GOT3 (cell line): ENCODE data around the gene EMX1.
"Not testable (repeated sequence)": the region's sequence is repeated elsewhere in the genome, so short reads cannot be mapped to it uniquely, and the experiment has no call there.

Experiments used
- DNase-seq: peaks from one replicate; lab custom pipeline; 2025; ENCODE audit warnings: mixed read lengths; lab: John Stamatoyannopoulos, UW

The EMX1 gene

GRCh38 chr2:72900191-72900825 is 17.0 kb upstream of the EMX1 start:
- no peak for DNase-seq

- no peak for DNase-seq
Observed at GRCh38 chr2:72901426-72901825, 15.9 kb upstream of the EMX1 start.

GRCh38 chr2:72907369-72907768 is 9.9 kb upstream of the EMX1 start:
- not testable (repeated sequence) for DNase-seq

- DNase-seq = no peak
Observed at GRCh38 chr2:72908741-72909140, 8.6 kb upstream of the EMX1 start.

- DNase-seq = no peak
Observed at GRCh38 chr2:72911256-72911655, 6.1 kb upstream of the EMX1 start.

GRCh38 chr2:72913486-72914205 is 3.7 kb upstream of the EMX1 start:
- DNase-seq = no peak

GRCh38 chr2:72914206-72914559 is 3.1 kb upstream of the EMX1 start:
- DNase-seq = no peak

- no peak for DNase-seq
Observed at GRCh38 chr2:72914589-72915319, 2.6 kb upstream of the EMX1 start.

- DNase-seq = no peak
Observed at GRCh38 chr2:72915320-72915906, 1.9 kb upstream of the EMX1 start.

- no peak for DNase-seq
Observed at GRCh38 chr2:72915907-72916742, 1.2 kb upstream of the EMX1 start.

- no peak for DNase-seq
Observed at GRCh38 chr2:72916743-72917137, 579 bp upstream of the EMX1 start.

GRCh38 chr2:72917877-72918553 is 696 bp downstream of the EMX1 start:
- DNase-seq = no peak

GRCh38 chr2:72919414-72920317 is 2.3 kb downstream of the EMX1 start:
- DNase-seq = no peak

- no peak for DNase-seq
Observed at GRCh38 chr2:72920318-72921087, 3.2 kb downstream of the EMX1 start.

- no peak for DNase-seq
Observed at GRCh38 chr2:72921088-72921851, 4.0 kb downstream of the EMX1 start.

- no peak for DNase-seq
Observed at GRCh38 chr2:72921853-72922252, 4.5 kb downstream of the EMX1 start.

- DNase-seq = no peak
Observed at GRCh38 chr2:72923833-72924352, 6.6 kb downstream of the EMX1 start.
